Activated naive CD4-positive, alpha-beta T cell (primary cell): ENCODE results near the gene GNAI3.
A peak's percentile ranks its signal among the peaks of the same experiment; 100 is the strongest.

Source experiments
- DNase-seq, 4 experiments: peaks; one replicate each; lab custom pipeline; 2025; lab: John Stamatoyannopoulos, UW

Gene GNAI3

DNA sequence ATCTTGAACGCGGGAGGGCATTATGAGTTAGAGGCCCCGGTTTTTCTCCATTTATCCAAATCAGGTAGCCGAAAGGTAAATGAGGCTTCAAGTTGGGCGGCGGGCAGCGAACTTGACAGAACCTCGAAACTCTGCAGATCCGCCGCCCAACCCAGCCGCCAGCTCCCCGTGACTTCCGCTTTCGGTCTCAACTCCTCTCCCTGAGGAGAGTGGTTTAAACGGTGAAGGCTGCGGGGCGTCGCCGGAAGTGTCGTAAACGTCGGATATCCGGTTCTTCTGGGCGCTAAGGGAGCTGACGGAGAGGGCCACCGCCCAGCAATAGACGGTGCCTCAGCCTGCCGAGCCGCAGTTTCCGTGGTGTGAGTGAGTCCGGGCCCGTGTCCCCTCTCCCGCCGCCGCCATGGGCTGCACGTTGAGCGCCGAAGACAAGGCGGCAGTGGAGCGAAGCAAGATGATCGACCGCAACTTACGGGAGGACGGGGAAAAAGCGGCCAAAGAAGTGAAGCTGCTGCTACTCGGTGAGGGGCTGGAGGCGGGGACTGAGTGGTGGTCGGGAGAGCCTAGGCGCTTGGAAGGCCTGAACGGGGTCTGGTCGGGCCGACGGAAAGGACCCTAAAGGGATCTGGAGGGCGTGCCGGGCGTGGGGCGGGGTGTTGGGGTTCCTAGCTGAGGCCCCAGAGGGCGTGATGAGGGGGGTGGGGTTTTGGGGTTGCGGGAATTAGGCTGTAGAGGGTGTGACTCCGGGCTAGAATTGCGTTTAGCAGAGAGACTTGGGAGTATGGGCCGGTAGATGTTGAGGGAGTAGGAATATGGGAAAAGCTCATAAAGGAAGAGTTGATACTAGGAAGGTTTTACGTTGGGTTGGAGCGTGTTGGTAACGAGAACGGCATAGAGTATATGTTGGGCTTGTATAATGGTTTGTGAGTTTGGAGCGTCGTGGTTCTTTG lies at the start of gene GNAI3:
Gene GNAI3 (plus strand): TSS at position 295 of the 947 bp plus-strand sequence. CDS start 106 bp downstream, at position 401.
- peak; percentile 79 to 92 (median 87) for DNase-seq

DNA sequence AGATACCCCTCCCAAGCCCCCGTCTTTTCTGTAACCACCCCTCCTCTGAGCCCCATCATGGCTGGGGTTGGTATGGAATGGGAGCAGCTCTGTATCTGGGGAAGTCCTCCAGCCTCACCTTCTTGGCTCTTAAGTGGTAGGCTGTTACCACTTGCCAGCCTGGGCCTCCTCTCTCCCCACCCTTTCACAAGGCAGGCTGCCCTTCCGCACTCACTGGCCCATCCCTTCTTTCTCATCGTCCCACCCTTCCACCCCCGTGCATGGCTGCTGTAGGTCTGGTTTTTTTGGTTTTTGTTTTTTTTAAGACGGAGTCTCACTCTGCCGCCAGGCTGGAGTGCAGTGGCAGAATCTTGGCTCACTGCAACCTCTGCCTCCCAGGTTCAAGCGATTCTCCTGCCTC lies 49.3 kb upstream of the GNAI3 start:
- no peak for DNase-seq

DNA sequence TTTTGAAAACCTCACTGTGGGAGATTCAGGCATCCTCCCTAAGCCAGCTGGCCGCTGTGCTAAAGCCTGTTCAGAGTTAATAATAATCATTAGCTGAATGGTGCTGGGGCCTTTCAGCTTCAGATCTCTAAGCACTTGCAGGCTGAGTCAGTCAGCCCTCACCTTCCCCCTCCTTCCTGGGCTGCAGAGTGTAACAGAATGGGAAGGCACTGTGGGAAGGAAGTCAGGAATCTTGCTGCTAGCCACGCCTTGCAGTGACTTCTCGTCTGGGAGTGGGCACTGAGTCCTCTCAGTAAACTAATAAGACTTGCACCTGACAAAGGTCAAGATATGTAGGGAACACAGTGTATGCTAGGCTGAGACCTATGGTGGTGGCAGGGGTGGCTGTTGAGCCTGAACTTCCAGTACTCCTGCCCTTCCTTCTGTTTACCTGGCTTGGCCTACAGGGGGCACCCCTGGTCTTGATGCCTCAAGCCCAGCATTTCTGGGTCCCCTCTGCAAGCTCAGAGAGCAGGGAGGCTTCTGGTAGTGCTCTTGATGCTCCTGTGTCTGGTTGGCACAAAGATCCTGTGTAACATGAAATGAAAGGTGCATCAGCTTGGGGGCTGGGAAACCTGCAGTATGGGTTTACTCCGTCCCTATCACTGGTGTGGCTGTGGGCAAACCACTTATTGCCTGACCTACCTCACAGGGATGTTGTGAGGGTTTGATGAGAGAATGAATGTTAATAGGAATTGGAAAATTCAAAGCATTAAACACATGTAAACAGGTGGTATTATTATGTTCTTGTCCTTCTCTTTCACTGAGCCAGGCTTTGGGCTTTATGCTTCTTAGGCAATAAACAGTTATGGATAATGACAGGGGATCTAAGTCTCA lies 48.5 kb upstream of the GNAI3 start:
- DNase-seq, result peak in 3 of 4 experiments; percentile 18 to 50 (median 34)

DNA sequence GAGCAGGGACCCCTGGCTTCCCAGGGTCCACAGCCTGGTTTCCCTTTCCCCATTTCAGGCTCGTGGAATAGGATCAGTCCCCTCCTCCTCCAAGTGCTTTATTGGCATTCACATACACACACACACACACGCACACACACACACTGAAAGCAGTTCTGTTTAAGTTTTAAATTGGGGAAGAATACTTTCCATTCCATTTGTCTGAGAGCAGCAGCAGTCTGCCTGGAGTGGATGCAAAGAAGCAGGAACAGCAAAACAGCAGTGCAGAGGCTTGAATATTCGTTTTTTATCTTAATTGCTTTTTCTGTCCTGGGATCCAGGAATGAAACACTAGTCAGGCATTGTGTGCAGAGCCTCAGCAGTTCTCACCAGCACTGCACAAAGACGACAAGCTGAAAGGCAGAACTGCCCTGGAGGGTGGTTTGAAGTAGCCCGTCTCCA lies 47.5 kb upstream of the GNAI3 start:
- DNase-seq, result no peak

DNA sequence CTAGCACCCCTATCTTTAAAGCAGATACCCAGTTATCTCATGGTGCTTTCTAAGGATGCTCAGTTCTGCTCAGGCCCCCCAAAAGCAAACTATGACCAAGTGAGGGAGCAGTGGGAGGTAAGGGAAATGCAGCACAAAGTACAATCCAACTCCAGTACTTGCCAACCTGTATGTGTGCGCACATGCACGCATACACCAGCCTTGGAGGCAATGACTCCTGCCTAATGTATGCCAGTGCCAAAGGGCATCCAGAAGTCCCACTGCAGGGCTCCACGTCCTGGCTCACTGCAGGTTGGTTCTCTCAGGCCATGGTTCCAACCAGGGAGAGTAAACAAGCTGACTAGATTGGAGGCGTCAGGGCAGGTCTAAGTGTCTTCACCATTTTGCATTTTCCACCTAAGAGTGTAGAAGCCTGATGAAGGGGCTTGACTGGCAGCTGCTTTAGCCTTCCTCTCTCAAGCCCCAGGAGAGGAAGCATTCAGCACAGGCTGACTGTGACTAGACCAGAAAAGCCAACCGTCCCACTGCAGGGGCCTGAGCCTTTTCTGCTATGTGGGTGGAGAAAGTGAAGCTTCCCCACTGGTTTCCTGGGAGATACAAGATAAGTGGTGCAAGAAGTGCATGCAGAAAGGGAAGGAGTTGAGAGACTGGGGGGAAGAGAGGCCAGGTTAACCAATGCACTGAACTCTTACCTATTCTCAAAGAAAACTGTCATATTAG lies 46.6 kb upstream of the GNAI3 start:
- DNase-seq, result no peak

DNA sequence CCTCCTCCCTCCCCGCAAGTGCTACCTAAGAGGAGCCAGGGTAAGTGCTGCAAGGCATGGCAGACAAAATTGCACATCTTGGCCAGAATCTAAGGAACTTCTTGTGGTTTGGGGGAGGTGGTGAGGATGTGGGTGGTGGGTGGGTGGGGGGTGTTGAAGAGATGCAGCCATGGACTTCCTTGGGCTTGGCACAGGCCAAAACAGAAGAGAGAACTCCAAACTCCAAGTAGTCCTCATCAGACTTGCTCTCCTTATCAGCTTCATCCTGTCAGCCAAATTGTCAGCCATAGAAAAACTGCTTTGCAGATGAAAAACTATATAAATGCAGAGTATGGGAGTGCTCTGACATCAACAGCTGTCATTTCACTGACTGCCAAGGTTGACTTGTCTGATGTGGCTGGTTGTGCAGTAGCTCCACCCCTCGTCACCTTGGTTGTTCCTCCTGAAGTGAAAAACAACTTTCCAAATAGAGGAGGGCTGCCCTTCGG lies 46.0 kb upstream of the GNAI3 start:
- DNase-seq, result peak in 2 of 4 experiments; percentile 8 to 40

DNA sequence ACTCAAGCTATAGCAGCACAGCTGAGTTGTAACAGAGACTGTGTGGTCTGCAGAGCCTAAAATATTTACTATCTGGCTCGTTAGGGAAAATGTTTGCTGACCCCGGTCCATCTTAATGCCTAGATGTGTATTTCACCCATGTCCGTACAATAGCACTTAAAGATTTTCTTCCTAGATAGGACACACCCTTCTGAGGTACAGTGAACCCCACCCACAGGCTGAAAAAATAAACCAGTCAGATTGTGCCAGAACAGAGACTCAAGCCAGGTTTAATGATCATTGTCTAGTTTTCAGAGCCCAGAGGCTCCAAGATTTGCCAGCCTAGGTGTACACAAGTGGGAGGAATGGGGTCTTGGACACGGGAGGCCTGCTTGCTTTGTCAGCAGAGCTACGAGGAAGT lies 44.5 kb upstream of the GNAI3 start:
- DNase-seq, result no peak

DNA sequence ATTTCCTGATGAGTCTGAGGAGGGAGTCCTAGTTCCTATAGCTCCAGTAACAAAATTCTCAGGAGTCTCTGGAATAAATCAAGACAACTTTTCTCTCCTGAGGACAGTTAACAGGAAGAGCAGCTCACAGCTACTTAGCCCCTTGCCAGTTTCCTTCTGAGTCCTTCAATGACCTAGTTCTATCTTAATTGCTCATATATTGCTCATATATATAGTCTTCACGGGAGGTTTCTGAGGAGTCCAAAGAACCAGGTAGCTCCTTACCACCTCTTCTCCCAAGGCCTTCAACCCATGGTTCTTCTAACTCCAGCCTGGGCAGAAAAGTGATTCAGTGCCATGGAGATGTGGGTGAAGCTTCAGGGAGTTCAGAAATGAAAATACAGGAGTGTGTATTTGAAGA lies 43.4 kb upstream of the GNAI3 start:
- no peak for DNase-seq

DNA sequence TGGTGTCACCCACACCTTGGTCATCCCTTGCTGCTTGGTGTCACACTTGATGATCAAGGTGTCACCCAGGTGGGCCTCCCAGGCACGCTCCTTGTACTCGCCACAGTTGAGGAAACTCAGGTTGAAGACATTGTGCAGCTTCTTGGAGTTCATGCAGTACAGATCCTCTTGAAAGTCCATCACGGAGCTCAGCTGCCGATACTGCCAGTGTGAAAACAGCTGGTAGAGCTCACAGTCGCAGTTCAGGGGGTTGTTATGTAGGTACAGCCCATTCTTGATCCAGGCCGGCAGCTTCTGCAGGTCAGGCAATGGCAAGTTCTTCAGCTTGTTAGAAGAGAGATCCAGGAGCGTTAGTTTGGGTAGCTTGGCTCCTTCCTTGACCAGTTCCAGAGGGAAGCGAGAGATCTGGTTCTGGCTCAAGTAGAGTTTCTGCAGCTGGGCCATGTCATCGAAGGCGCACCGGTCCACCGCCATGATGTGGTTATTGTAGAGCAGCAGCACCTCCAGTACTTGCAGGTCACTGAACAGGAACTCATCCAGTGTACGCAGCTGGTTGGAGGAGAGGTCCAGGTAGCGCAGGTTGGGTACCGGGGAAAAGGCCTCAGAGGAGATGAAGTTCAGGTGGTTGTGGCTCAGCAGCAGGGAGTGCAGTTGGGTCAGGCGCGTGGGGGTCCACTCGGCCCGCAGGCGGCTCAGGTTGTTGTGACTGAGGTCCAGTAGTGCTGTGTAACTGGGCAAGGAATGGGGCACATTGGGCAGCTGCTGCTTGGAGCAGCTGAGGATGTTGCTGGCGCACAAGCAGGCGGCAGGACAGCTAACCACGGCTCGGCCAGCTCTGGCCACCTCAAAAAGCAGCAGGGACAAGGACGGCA lies 40.2 kb upstream of the GNAI3 start:
- DNase-seq, result no peak

DNA sequence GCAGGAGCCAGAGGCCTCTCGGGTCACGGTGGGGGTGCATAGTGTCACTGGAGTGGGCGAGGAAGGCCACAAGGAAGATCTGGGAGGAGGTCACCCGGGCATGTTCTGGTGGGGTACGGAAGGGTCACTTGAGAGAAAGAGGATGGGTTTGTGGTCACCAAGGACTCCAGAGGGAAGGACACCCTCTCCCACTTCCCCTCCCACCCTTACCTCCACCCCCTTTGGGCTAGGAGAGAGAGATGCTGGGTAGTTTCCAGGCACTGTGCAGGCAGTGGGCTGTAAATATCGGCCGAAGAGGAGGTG lies 39.6 kb upstream of the GNAI3 start:
- no peak for DNase-seq

DNA sequence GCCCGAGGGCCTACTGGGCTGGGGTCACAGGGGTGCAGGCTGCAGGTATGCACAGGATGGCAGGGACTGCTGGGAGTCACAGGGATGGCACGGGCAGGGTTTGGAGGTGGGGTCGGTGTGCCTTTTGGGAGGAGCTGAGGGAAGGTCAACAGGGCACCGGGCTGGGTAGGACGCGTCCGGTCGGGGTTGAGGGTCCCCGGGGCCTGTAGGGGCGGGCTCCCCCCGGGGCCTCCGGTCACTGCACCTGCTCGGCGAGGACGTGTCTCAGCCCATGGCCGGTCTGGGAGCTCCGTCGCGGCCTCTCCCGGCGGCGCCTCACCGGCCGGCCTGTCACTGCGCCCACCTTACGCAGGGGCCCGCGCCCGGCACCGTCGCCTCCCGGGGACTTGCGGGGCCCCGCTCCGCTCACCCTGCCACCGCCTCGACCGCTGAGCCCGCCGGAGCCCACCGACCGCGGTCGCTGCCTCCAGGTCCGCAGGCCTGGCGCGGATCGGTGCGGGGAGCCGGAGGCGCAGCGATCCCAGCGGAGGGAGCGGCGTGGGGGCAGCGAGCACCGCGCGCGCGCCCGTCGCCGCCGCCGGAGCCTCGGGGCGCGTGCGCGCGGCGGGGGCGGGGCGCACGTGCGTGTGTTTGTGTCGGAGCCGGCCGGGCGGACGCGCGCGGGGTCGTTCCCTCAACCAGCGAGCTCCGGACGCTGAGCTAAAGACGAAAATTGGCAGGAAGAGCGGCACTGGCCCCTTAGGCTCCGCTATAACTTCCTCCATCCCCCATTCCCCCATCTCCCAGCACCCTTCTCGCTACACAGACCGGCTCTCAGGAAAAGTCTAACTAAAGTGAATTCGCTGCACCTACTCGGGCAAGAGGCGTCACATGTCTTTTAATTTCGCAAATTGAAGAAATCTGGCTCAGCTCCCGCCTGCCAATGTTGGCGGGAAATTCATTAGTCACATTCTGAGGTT lies 39.0 kb upstream of the GNAI3 start, which contains the start of gene AMIGO1:
Gene AMIGO1 (minus strand): TSS at position 552 of the 959 bp plus-strand sequence. CDS start 815 bp downstream, outside the sequence.
- peak in 3 of 4 experiments; percentile 39 to 62 (median 43) for DNase-seq

DNA sequence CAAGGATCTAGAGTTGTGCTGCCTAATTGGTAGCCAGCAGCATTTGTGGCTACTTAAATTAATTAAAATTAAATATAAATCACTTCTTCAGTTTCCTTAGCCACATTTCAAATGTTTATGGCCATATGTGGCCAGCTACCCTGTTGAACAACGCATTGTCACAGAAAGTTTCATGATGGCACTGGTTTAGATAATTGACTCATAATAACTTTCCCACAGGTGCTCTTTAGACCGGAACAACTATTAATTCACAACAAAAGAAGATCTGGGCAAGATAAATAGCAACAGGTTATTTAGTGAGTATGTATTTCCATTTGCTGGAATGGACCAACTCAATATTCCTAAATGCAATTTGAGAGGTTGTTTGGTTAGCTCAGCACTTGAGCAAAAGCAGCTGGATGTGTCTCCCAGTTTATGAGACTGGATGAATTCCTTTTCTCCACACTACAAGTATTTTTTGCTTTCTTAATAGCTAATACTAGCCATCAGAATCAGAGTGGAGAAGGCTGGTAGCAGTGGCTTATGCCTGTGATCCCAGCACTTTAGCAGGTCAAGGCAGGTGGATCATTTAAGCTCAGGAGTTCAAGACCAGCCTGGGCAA lies 35.2 kb upstream of the GNAI3 start:
- no peak for DNase-seq

DNA sequence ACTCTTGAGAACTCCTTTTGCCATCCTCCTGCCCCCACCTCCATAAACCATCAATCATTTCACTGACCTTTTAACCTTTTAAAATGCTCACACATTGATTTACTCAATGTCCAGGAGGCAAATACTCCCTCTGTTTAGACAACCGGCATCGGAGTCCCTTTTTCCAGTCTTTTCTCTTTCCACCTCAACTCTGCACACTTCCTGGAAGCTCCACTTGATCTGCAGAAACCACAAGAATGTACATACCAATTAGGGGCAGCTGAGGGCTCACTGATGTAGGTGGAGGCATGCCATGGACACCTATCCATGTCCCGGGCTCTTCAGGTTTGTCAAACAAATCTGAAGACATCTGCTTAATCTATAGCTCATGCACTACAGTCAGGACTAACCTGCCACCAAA lies 33.6 kb upstream of the GNAI3 start:
- no peak for DNase-seq

DNA sequence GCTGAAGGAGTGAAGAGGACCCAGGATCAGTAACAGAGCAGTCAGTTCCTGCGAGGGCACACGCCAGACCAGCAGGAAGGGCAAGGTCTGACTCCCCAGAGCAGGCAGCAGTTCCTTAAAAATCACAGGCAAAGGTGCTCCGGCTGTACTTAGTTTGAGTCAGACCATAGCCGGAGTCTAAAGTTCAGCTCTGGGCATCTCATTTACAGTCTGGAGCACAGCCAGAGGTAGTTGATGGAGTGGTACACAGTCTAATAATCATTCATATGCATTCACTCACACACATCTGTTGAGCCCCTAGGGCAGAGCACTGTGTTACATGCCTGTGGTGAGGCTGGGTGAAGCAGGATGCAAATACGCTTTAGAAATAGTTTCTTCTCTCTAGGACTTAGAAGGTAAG lies 31.5 kb upstream of the GNAI3 start:
- DNase-seq, result no peak

DNA sequence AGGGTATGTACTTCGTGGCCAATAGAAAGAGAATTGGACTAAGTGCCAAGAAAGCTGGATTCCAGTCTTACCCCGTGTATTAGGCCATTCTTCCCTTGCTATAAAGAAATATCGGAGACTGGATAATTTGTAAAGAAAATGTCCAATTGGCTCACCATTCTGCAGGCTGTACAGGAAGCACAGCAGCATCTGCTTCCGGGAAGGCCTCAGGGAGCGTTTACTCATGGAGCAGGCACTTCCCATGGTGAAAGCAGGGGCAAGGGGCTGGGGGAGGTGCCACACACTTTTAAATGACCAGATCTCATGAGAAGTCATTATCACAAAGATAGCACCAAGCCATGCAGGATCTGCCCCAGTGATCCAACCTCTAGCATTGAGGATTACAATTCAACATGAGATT lies 31.1 kb upstream of the GNAI3 start:
- DNase-seq, result no peak

DNA sequence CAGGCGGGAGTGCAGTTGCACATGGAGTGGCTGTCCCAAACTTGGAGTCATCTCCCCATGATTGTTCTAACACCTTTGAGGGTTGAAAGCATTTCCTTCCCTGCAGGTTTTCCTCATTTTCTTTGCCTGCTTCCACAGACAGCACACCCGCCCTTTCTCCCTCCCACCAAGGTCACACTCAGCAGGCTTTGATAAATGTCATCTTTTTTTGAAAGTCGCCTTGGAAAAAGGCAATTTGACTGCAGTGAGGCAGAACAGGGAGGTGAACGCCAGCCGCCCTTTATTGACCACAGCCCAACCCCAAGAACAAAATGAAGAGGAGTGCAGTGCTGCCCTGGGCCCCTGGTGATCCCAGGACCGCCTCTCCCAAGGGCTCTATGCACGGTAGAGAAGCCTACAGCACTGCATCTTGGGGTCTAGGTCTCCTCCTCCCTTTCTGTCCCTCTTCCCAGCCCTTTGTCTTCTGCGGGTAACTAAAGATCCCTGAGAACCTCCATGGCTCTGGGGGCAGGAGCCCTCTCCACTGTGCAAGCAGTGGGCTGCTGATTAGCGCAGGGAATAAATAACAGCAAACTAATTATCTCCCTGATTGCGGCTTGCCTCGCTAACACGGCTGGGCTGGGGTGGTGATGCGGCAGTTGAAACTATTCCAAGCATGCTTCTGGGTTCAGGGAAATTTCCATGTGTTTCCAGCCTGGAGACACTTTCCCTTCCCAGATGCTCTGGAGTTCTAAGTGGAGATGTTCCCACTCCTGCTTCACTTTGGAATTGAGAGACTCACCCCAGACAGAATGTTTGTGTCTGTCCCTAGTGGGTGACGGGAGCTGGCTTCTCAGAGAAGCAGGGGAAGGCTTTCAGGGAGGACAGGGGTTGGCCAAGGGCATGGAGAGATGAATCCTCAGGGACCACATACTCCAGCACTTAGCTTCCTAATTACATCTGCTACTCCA lies 27.1 kb upstream of the GNAI3 start:
- no peak for DNase-seq

DNA sequence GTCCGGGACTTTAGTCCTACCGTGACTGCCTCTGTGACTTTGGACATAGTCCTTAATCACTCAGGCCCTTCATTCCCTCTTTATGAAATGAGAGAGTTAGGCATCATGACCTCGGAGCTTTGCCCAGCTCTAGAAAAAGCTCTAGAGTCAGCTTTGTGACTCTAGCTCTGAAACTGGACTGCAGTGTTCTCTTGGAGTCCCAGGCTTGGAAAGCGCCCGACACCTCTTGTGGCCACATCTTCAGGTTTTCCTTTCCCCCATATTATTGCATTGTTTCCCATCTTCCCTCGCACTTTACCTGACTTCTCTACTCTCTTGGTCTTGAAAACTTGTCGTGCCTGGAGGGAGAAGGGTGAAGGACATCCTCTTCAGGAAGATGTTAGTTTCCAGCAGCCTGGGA lies 26.4 kb upstream of the GNAI3 start:
- no peak for DNase-seq

DNA sequence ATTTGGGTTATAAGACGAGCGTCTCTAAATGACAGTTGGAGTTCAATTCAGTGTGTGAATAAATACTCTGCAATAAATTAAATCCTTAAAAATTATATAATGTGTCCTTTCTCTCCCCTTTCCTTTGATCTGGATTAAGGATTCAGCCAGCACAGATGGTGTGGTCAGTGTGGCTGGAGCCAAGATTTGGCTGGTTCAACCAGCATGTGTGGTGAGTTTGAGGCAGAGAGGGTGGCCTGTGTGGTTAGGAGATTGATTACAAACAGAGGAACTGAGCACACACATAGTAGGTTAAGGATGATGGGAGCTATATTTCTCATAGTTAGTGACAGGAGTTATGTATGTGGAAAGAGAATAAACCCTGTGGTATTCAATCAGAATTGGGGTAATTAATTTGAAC lies 24.7 kb upstream of the GNAI3 start:
- no peak for DNase-seq
